Peyer's patch (tissue), 4 donors: Measurements from ENCODE around the gene S100A12. TPM values are rescaled to one million over a fixed set of nuclear protein-coding genes. Genes with fewer than 3 reads are reported as not detected.

Experiments used
- DNase-seq, 3 donors: peaks; one replicate each; pipeline ENCODE4 v3.0.0-alpha.2; 2017 to 2019
- H3K27ac ChIP-seq, 4 donors: fragments of 200-600 bp; sonication (generic); one replicate each; pipeline ENCODE4 v1.5.1; 2016 to 2019
- H3K27me3 ChIP-seq, 2 donors: fragments of 200-600 bp; sonication (generic); one replicate each; pipeline ENCODE4 v1.5.1; 2019
- H3K36me3 ChIP-seq, 3 donors: fragments of 200-600 bp; sonication (generic); one replicate each; pipeline ENCODE4 v1.5.1; 2016 to 2019
- H3K4me1 ChIP-seq, 4 donors: fragments of 200-600 bp; sonication (generic); one replicate each; pipeline ENCODE4 v1.5.1; 2016 to 2019
- H3K4me3 ChIP-seq, 4 donors: fragments of 200-600 bp; sonication (generic); 1 replicate in 3 of 4; 2 replicates in 1 of 4; pipeline ENCODE4 v1.5.1; 2016 to 2019; ENCODE audit warnings: mild to moderate bottlenecking in 1 of 4
- H3K9me3 ChIP-seq, 4 donors: fragments of 200-600 bp; sonication (generic); one replicate each; pipeline ENCODE4 v1.5.1; 2016 to 2019; ENCODE audit warnings: mild to moderate bottlenecking in 1 of 4
- POLR2A ChIP-seq, 2 donors: fragments of 450-650 bp; IDR thresholded peaks; one replicate each; pipeline ENCODE4 v1.5.1; 2017; ENCODE audit warnings: antibody characterized with exemption in 2 of 2, mild to moderate bottlenecking in 2 of 2, moderate library complexity in 2 of 2
- total RNA-seq, 4 donors: library from RNA; depleted of rRNA; stranded (reverse); fragments of >200 nt; gene quantifications; one replicate each; pipeline ENCODE4 v1.1.0, GENCODE V29; 2016
- TF ChIP-seq, protein P1 (sequence below), 6 experiments: fragments of 450-650 bp in 4 of 6; fragments of 200-600 bp in 2 of 6; sonication (generic) in 1 of 6; IDR thresholded peaks; one replicate each; pipeline ENCODE4 v1.5.1; 2017 to 2019; ENCODE audit warnings: antibody characterized with exemption in 6 of 6, mild to moderate bottlenecking in 3 of 6, moderate library complexity in 1 of 6

Gene S100A12
- total RNA-seq, 4 donors from 2014 or later, result not detected

GRCh38 chr1:153344718-153345025 is 30.7 kb downstream of the S100A12 start:
- TF ChIP-seq, protein P1, sequence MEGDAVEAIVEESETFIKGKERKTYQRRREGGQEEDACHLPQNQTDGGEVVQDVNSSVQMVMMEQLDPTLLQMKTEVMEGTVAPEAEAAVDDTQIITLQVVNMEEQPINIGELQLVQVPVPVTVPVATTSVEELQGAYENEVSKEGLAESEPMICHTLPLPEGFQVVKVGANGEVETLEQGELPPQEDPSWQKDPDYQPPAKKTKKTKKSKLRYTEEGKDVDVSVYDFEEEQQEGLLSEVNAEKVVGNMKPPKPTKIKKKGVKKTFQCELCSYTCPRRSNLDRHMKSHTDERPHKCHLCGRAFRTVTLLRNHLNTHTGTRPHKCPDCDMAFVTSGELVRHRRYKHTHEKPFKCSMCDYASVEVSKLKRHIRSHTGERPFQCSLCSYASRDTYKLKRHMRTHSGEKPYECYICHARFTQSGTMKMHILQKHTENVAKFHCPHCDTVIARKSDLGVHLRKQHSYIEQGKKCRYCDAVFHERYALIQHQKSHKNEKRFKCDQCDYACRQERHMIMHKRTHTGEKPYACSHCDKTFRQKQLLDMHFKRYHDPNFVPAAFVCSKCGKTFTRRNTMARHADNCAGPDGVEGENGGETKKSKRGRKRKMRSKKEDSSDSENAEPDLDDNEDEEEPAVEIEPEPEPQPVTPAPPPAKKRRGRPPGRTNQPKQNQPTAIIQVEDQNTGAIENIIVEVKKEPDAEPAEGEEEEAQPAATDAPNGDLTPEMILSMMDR (IDR thresholded peaks at IDR 0.05), result no peak
- no peak for TF ChIP-seq POLR2A (IDR thresholded peaks at IDR 0.05)
- H3K27me3 ChIP-seq, result no peaks in the 10 kb centered on the region
- H3K4me3 ChIP-seq, result no peak overlapping the region
- peaks cover 0 to 14% (median 6%) of the 10 kb centered on the region in 4 donors for H3K4me1 ChIP-seq
- no peaks in the 10 kb centered on the region for H3K9me3 ChIP-seq
- no peak overlapping the region for H3K27ac ChIP-seq
- peak in 1 of 3 donors; percentile 13 for DNase-seq
- H3K36me3 ChIP-seq, result no peaks in the 10 kb centered on the region

- Histone ChIP-seq H3K36me3 (no peaks in the 10 kb centered on the region), H3K9me3 (no peaks in the 10 kb centered on the region), H3K27me3 (no peaks in the 10 kb centered on the region), H3K27ac (no peak overlapping the region), H3K4me1 (peaks cover 0 to 14% (median 6%) of the 10 kb centered on the region in 4 donors), H3K4me3 (no peak overlapping the region)
- DNase-seq, result peak in 1 of 3 donors; percentile 37
- no peak for TF ChIP-seq POLR2A (IDR thresholded peaks at IDR 0.05)
- TF ChIP-seq, protein P1 (IDR thresholded peaks at IDR 0.05), result no peak
These were observed 31.4 kb downstream of the S100A12 start for GRCh38 chr1:153343811-153344717.

DNA sequence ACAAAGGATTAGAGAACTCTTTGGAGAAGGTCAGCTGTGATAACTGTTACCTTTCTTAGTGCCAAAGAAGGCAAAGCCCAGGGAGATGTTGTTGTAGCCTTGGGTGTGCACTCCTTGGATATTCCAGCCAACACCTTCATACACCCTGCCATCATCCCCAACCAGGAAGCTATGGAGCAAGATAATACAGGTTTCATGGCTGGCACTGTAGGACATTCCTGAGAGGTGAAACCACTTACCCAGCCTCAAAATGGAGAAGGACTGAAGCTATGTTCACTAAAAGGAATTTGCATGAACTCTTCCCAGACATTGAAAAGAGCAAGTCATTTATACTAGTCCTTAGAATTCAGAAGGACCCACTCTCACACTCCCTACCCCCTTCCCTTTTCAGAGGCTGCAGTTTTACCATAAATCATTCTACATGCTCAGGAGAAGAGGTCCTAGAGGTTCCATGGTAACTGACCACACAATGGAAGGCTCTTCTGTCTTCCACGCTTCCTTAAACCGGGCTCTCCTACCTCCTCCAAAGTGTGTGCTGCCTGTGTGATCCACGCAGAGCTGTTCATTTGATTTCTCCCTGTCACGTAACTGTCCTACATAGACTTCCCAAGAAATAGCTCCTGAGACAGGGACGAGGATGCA is 32.3 kb downstream of the S100A12 start:
- DNase-seq, result no peak
- no peak for TF ChIP-seq POLR2A (IDR thresholded peaks at IDR 0.05)
- TF ChIP-seq, protein P1 (IDR thresholded peaks at IDR 0.05), result no peak
- Histone ChIP-seq H3K9me3 (no peaks in the 10 kb centered on the region), H3K27ac (no peak overlapping the region), H3K4me3 (no peak overlapping the region), H3K27me3 (no peaks in the 10 kb centered on the region), H3K4me1 (peaks cover 0 to 14% (median 6%) of the 10 kb centered on the region in 4 donors), H3K36me3 (no peaks in the 10 kb centered on the region)

GRCh38 chr1:153342178-153342577 is 33.2 kb downstream of the S100A12 start:
- H3K4me1 ChIP-seq, result peaks cover 0 to 14% (median 6%) of the 10 kb centered on the region in 4 donors
- H3K4me3 ChIP-seq, result no peak overlapping the region
- no peaks in the 10 kb centered on the region for H3K27me3 ChIP-seq
- H3K27ac ChIP-seq, result no peak overlapping the region
- no peak for DNase-seq
- no peaks in the 10 kb centered on the region for H3K9me3 ChIP-seq
- TF ChIP-seq, protein P1 (IDR thresholded peaks at IDR 0.05), result no peak
- no peak for TF ChIP-seq POLR2A (IDR thresholded peaks at IDR 0.05)
- no peaks in the 10 kb centered on the region for H3K36me3 ChIP-seq

DNA sequence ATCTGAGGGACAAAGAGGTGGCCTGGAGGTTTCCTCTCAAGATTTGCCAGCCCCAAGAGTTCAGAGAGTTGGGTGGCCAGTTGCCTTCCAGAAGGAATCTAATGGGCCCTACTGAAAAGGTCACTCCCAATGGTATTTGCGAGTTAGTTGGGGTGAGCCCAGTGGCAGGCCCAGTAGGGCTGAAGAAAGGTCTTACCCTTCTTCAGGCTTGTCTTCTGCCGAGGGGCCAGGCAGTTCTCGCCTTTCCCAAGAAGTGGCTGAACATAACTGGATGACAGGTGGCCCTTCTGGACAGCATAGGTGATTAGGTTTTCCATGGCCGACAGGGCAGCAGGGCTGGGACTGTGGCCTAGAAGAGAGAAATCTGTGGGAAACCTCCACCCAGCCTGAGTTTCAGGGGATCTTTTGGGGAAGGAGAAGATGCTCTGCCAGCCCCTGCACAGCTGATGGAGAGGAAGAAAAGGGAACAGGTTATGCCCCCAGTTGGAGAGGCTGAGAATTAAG is 33.9 kb downstream of the S100A12 start:
- no peak for TF ChIP-seq POLR2A (IDR thresholded peaks at IDR 0.05)
- TF ChIP-seq, protein P1 (IDR thresholded peaks at IDR 0.05), result no peak
- H3K9me3 ChIP-seq, result no peaks in the 10 kb centered on the region
- no peak overlapping the region for H3K4me3 ChIP-seq
- H3K4me1 ChIP-seq, result peaks cover 0 to 14% (median 6%) of the 10 kb centered on the region in 4 donors
- H3K27ac ChIP-seq, result no peak overlapping the region
- H3K36me3 ChIP-seq, result no peaks in the 10 kb centered on the region
- DNase-seq, result no peak
- H3K27me3 ChIP-seq, result no peaks in the 10 kb centered on the region
